OCI-LY7 (cell line): ENCODE data around the gene P2RX1. TPM values are rescaled to one million over a fixed set of nuclear protein-coding genes. Genes with fewer than 3 reads are reported as not detected.

Experiments used
- BruUV-seq: library from RNA; stranded (reverse); fragments of 400-500 nt; replicated peaks from 2 replicates; lab custom pipeline; 2021; lab: Mats Ljungman, UMichigan
- CTCF ChIA-PET: fragments of 300-600 bp; sonication (Branson Sonifier 250); formaldehyde crosslinking; loops from one replicate; lab custom pipeline; 2022; ENCODE audit warnings: antibody characterized with exemption; ENCODE audit not compliant: unreplicated experiment; lab: Charles Lee
- POLR2A ChIA-PET: fragments of 300-600 bp; sonication (Branson Sonifier 250); formaldehyde crosslinking; loops from one replicate; lab custom pipeline; 2022; ENCODE audit warnings: antibody characterized with exemption; lab: Charles Lee
- DNase-seq: peaks from one replicate; pipeline ENCODE4 v3.0.0-alpha.2; 2015; ENCODE audit warnings: low spot score
- H2AFZ ChIP-seq: fragments of 200-600 bp; sonication (generic), shearing (Covaris generic); 2 replicates; pipeline ENCODE4 v1.6.1; 2014; ENCODE audit warnings: mild to moderate bottlenecking, antibody characterized with exemption, low read length, moderate library complexity
- H3K27ac ChIP-seq: fragments of 200-600 bp; sonication (generic); 2 replicates; pipeline ENCODE4 v1.5.1; 2014; ENCODE audit warnings: mixed run types, low read depth, mild to moderate bottlenecking, moderate library complexity, low read length, inconsistent platforms; ENCODE audit not compliant: poor library complexity, severe bottlenecking
- H3K36me3 ChIP-seq: fragments of 200-600 bp; sonication (generic); 2 replicates; pipeline ENCODE4 v1.6.1; 2014; ENCODE audit warnings: mild to moderate bottlenecking, antibody characterized with exemption, low read length, moderate library complexity, mixed read lengths; ENCODE audit not compliant: insufficient read depth
- H3K4me1 ChIP-seq: fragments of 200-600 bp; sonication (generic); 2 replicates; pipeline ENCODE4 v1.5.1; 2014; ENCODE audit warnings: mild to moderate bottlenecking, low read length; ENCODE audit not compliant: insufficient read depth, poor library complexity, severe bottlenecking
- H3K4me2 ChIP-seq: fragments of 200-600 bp; sonication (generic); 2 replicates; pipeline ENCODE4 v1.6.1; 2014; ENCODE audit warnings: mild to moderate bottlenecking, low read length
- H3K4me3 ChIP-seq: fragments of 200-600 bp; sonication (generic); 2 replicates; pipeline ENCODE4 v1.5.1; 2014; ENCODE audit warnings: mild to moderate bottlenecking, low read depth, low read length; ENCODE audit not compliant: poor library complexity, severe bottlenecking
- H3K79me2 ChIP-seq: fragments of 200-600 bp; sonication (generic); 2 replicates; pipeline ENCODE4 v1.6.1; 2016; ENCODE audit warnings: low read depth, mild to moderate bottlenecking, low read length, moderate library complexity, mixed read lengths; ENCODE audit not compliant: insufficient read depth
- H3K9me2 ChIP-seq: fragments of 200-600 bp; sonication (generic); 2 replicates; pipeline ENCODE4 v1.6.1; 2016; ENCODE audit warnings: mild to moderate bottlenecking, low read length, mixed read lengths; ENCODE audit not compliant: insufficient read depth
- H3K9me3 ChIP-seq: fragments of 200-600 bp; sonication (generic); 2 replicates; pipeline ENCODE4 v1.6.1; 2014; ENCODE audit warnings: mild to moderate bottlenecking, mixed run types, low read length, mixed read lengths
- H4K20me1 ChIP-seq: fragments of 200-600 bp; sonication (generic); 2 replicates; pipeline ENCODE4 v1.6.1; 2014; ENCODE audit warnings: mild to moderate bottlenecking, antibody characterized with exemption, low read length, moderate library complexity, mixed read lengths; ENCODE audit not compliant: insufficient read depth
- CTCF ChIP-seq: fragments of 200-600 bp; sonication (generic); conservative IDR thresholded peaks from 2 replicates; pipeline ENCODE4 v1.5.1; 2014; ENCODE audit warnings: mild to moderate bottlenecking, antibody characterized with exemption, low read length, moderate library complexity, mixed read lengths
- EZH2phosphoT487 ChIP-seq: fragments of 200-600 bp; sonication (generic); IDR thresholded peaks from 2 replicates; pipeline ENCODE4 v1.6.1; 2018; ENCODE audit warnings: low read depth, borderline replicate concordance, mild to moderate bottlenecking, mixed run types, antibody characterized with exemption, low read length, moderate library complexity, mixed read lengths
- intact Hi-C: fragments of 100-400 bp; cut with micrococcal nuclease; formaldehyde crosslinking; loops from one replicate; pipeline ENCODE4 v1.10.0; 2022; ENCODE audit not compliant: unreplicated experiment
- total RNA-seq, 2 experiments: library from RNA; depleted of rRNA in 1 of 2; stranded (reverse); fragments of >200 nt in 1 of 2; shearing (Covaris generic) in 1 of 2; gene quantifications; 2 replicates each; pipeline ENCODE4 v1.2.3, GENCODE V29; 2014 to 2022

P2RX1 gene
- total RNA-seq, 2 experiments from 2014 or later = 0.69 to 4.5 TPM

DNA sequence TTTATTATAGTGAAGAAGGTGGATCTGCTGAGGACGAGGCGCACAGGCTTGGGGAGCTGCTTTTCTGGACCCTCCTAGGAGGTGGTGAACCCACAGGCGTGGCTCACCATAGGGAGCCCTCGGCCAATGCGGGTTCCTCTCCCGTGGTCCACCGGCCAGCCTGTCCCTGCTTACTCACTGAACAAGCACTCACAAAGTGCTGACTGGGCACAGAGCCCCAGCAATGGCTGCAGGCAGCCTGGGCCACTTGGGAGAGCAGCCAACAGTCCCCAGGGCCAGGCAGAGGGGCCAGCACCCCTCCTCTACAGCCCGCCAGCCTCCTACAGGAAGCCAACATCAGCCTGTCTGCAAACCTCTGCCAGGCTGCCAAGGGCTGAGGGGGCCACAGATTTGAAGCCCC lies 51.1 kb downstream of the P2RX1 start:
- Histone ChIP-seq H3K9me3 (no peaks in the 10 kb centered on the region), H3K79me2 (no peaks in the 10 kb centered on the region), H4K20me1 (no peaks in the 10 kb centered on the region), H3K4me1 (no peaks in the 10 kb centered on the region), H3K36me3 (no peaks in the 10 kb centered on the region), H3K4me3 (no peak overlapping the region), H3K27ac (no peak overlapping the region), H2AFZ (no peak overlapping the region), H3K4me2 (no peak overlapping the region), H3K9me2 (no peaks in the 10 kb centered on the region)
- TF ChIP-seq CTCF (no peak), EZH2phosphoT487 (no peak)
- CTCF ChIA-PET = no interaction called here
- POLR2A ChIA-PET = interaction anchor here (0.7 kb wide), 1 partner anchor 68 kb away, joined by 5 read pairs; no protein-coding TSS in a partner anchor
- intact Hi-C loops = no loop called here
- DNase-seq = no peak
- no TSS peak for BruUV-seq

DNA sequence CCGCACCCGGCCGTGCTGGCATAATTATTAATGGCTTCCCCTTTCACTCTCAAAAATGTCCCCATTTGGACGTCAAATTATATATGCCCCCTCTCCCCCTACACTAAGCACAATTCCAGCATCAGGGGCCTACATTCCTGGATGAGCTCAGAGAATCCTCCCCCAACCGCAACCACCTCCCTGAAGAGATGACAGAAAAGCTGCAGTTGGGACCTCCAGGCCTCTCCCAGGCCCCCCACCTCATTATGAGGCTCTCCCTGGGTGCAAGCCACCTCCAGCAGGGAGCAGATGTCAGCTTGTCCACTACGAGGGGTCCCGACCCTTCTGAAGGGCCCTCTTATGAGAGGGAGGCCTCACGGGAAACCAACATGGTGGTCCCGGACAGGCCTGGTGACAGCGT lies 51.7 kb downstream of the P2RX1 start:
- Histone ChIP-seq H3K4me2 (no peak overlapping the region), H3K79me2 (no peaks in the 10 kb centered on the region), H3K27ac (no peak overlapping the region), H3K9me2 (no peaks in the 10 kb centered on the region), H3K9me3 (no peaks in the 10 kb centered on the region), H3K4me3 (no peak overlapping the region), H2AFZ (no peak overlapping the region), H4K20me1 (no peaks in the 10 kb centered on the region), H3K4me1 (no peaks in the 10 kb centered on the region), H3K36me3 (no peaks in the 10 kb centered on the region)
- no peak for TF ChIP-seq CTCF
- no peak for TF ChIP-seq EZH2phosphoT487
- ChIA-PET CTCF (no interaction called here), POLR2A (interaction anchor here (1.0 kb wide), 1 partner anchor 72 kb away, joined by 3 read pairs; no protein-coding TSS in a partner anchor)
- BruUV-seq = no TSS peak
- DNase-seq = no peak
- intact Hi-C loops = no loop called here

- TF ChIP-seq CTCF (no peak), EZH2phosphoT487 (no peak)
- CTCF ChIA-PET = no interaction called here
- BruUV-seq = no TSS peak
- Histone ChIP-seq H3K9me2 (no peaks in the 10 kb centered on the region), H3K79me2 (no peaks in the 10 kb centered on the region), H4K20me1 (no peaks in the 10 kb centered on the region), H3K9me3 (no peaks in the 10 kb centered on the region), H3K27ac (no peak overlapping the region), H3K4me3 (no peak overlapping the region), H3K36me3 (no peaks in the 10 kb centered on the region), H3K4me2 (no peak overlapping the region), H2AFZ (no peak overlapping the region), H3K4me1 (no peaks in the 10 kb centered on the region)
- POLR2A ChIA-PET = no interaction called here
- intact Hi-C loops = no loop called here
- no peak for DNase-seq
Observed at GRCh38 chr17:3861761-3862681, 54.2 kb downstream of the P2RX1 start.
